COLO829 (cell line): ENCODE data around the gene LMTK3.

ENCODE experiments used
- DNase-seq: peaks from one replicate; pipeline ENCODE4 v3.0.0; 2012; ENCODE audit warnings: low spot score

LMTK3 gene

GRCh38 chr19:48445606-48446481 is 65.8 kb downstream of the LMTK3 start, which contains the start of gene GRWD1:
GRWD1 (plus strand) TSS chr19:48445983; CDS start chr19:48446006, 23 bp downstream.
- DNase-seq, result peak; percentile 96

DNA sequence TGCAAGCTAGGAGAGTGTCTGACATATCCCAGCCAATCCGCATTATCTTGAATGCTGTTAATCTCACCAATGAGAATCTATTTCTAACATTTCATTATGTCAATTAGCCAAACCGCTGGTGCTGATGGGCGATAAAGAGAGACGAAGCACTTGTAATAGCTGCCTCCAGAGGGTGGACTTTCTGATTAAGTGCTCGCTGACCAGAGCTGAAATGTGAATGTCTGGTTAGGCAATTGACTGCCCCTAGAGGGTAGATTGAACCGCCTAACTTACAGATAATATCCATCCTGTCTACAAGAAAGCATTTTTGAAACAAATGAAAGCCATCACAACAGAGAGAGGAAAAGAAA is 66.4 kb downstream of the LMTK3 start:
- DNase-seq, result peak; percentile 92

DNA sequence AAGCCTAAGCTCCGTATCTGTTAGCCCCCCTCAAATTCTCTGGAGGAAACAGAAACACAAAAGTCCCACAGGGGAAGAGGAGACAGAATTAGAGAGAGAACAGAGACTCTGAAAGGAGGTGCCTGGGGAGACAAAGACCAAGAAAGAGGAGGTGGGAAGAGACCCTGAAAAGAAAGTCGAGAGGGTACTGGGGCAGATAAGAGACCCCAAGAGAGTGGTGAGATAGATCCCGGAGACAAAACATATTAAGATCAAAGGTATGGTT is 66.8 kb downstream of the LMTK3 start:
- no peak for DNase-seq

GRCh38 chr19:48444129-48444935 is 67.3 kb downstream of the LMTK3 start:
- no peak for DNase-seq

DNA sequence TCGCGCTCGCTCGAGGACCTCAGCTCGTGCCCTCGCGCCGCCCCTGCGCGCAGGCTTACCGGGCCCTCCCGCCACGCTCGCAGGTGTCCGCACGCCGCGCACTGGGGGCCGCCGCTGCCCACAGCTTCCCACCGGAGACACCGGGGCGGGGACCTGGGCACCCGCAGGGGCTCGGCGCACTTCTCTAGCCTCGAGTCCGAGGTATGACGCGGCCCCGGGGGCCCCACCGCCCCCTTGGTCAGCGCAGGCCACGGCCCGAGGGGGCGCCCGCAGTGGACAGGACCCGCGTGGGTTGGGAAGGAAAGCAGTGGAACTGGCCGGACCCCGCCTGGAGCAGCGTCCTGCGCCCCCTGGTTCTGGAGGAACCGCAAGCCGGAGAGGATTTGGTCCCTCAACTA is 67.9 kb downstream of the LMTK3 start:
- DNase-seq, result no peak

DNA sequence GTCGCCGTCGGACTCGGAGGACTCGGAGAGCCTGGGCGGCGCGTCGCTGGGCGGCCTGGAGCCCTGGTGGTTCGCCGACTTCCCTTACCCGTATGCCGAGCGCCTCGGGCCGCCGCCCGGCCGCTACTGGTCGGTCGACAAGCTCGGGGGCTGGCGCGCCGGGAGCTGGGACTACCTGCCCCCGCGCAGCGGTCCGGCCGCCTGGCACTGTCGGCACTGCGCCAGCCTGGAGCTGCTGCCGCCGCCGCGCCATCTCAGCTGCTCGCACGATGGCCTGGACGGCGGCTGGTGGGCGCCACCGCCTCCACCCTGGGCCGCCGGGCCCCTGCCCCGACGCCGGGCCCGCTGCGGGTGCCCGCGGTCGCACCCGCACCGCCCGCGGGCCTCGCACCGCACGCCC is 68.4 kb downstream of the LMTK3 start:
- no peak for DNase-seq

DNA sequence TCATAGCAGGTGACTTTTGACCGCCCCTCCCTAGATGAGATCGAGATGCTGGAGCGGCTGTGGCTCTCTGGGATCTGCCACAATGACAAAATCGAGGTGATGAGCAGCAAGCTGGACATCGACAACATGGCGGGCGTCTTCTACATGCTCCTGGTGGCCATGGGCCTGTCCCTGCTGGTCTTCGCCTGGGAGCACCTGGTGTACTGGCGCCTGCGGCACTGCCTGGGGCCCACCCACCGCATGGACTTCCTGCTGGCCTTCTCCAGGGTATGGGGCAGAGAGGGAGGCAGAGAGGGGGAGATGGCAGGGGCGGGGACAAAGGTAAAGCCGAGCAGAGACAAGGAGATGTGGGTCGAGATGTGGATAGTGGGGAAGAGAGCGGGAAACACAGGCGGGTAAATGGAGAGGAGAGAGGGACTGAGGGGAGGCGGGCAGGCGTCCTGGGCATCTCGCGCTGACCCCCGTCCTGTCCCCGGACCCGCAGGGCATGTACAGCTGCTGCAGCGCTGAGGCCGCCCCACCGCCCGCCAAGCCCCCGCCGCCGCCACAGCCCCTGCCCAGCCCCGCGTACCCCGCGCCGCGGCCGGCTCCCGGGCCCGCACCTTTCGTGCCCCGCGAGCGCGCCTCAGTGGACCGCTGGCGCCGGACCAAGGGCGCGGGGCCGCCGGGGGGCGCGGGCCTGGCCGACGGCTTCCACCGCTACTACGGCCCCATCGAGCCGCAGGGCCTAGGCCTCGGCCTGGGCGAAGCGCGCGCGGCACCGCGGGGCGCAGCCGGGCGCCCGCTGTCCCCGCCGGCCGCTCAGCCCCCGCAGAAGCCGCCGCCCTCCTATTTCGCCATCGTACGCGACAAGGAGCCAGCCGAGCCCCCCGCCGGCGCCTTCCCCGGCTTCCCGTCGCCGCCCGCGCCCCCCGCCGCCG is 69.3 kb downstream of the LMTK3 start:
- no peak for DNase-seq

DNA sequence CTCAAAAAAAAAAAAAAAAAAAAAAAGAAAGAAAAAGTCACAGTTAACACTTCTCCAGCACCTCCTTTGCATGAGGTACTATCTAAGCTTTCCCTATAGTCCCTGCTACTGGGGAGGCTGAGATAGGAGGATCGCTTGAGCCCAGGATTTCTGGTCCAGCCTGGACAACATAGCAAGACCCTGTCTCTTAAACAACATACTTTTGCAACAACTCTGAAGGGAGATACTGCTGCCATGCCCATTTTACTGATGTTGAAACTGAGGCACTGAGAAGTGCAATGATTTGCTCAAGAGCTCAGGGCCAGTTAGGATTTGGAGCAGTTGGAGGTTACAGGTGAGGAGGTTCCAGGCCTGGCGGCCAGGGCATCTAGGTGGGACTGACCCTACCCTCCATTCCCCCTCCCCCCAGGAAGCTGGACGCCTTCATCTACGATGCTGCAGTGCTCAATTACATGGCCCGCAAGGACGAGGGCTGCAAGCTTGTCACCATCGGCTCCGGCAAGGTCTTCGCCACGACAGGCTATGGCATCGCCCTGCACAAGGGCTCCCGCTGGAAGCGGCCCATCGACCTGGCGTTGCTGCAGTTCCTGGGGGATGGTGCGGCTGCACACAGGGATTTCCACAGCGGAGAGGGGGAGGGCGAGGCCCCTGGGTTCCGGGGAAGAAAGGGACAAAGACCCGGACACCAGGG is 70.1 kb downstream of the LMTK3 start:
- DNase-seq, result no peak

- DNase-seq, result no peak
Observed at GRCh38 chr19:48436586-48436985, 75.0 kb downstream of the LMTK3 start.
